Glutamatergic neuron (in vitro differentiated cells): ENCODE results near the gene ASPRV1. TPM values are rescaled to one million over a fixed set of nuclear protein-coding genes. Genes with fewer than 3 reads are reported as not detected.

Source experiments
- DNase-seq: peaks from one replicate; pipeline ENCODE4 v3.0.0; 2022
- H3K27ac Mint-ChIP-seq: one replicate; pipeline ENCODE4 v1.8.0; 2020; ENCODE audit warnings: mild to moderate bottlenecking, mixed read lengths, inconsistent platforms; ENCODE audit not compliant: unreplicated experiment
- H3K27me3 Mint-ChIP-seq: one replicate; pipeline ENCODE4 v1.8.0; 2020; ENCODE audit warnings: mild to moderate bottlenecking, moderate library complexity, mixed read lengths, inconsistent platforms; ENCODE audit not compliant: unreplicated experiment
- H3K36me3 Mint-ChIP-seq: one replicate; pipeline ENCODE4 v1.8.0; 2020; ENCODE audit warnings: mild to moderate bottlenecking, mixed read lengths, inconsistent platforms; ENCODE audit not compliant: unreplicated experiment
- H3K4me1 Mint-ChIP-seq: one replicate; pipeline ENCODE4 v1.8.0; 2020; ENCODE audit warnings: mild to moderate bottlenecking, low read depth, mixed read lengths, inconsistent platforms; ENCODE audit not compliant: unreplicated experiment
- H3K4me3 Mint-ChIP-seq: one replicate; pipeline ENCODE4 v1.8.0; 2020; ENCODE audit warnings: mild to moderate bottlenecking, mixed read lengths, inconsistent platforms; ENCODE audit not compliant: unreplicated experiment
- H3K9me3 Mint-ChIP-seq: one replicate; pipeline ENCODE4 v1.8.0; 2020; ENCODE audit warnings: mild to moderate bottlenecking, moderate library complexity, mixed read lengths, inconsistent platforms; ENCODE audit not compliant: unreplicated experiment
- CTCF ChIP-seq: fragments of 200-600 bp; sonication (generic); IDR thresholded peaks from one replicate; pipeline ENCODE4 v1.5.0; 2021; ENCODE audit not compliant: partially characterized antibody, unreplicated experiment
- total RNA-seq: library from RNA; stranded (reverse); fragmentation: NEBNext Ultra II Directional; extraction: Animal tissue kit (Norgen Biotek cat#: 25700); gene quantifications from one replicate; pipeline ENCODE4 v1.2.1, GENCODE V29; 2021; ENCODE audit not compliant: unreplicated experiment

ASPRV1 gene
- total RNA-seq, 1 donor from 2014 or later: 2.5 TPM

GRCh38 chr2:69958480-69958879, 3.0 kb downstream of the ASPRV1 start:
- H3K27me3 Mint-ChIP-seq: peaks cover 2% of the 10 kb centered on the region
- no peak for TF ChIP-seq CTCF
- DNase-seq: no peak
- no peak overlapping the region for H3K27ac Mint-ChIP-seq
- H3K4me3 Mint-ChIP-seq: no peak overlapping the region
- H3K36me3 Mint-ChIP-seq: no peaks in the 10 kb centered on the region
- H3K4me1 Mint-ChIP-seq: no peaks in the 10 kb centered on the region
- H3K9me3 Mint-ChIP-seq: peaks cover 6% of the 10 kb centered on the region

- H3K27me3 Mint-ChIP-seq: peaks cover 2% of the 10 kb centered on the region
- no peaks in the 10 kb centered on the region for H3K4me1 Mint-ChIP-seq
- no peak for TF ChIP-seq CTCF
- no peak overlapping the region for H3K4me3 Mint-ChIP-seq
- H3K9me3 Mint-ChIP-seq: peaks cover 6% of the 10 kb centered on the region
- no peak overlapping the region for H3K27ac Mint-ChIP-seq
- no peak for DNase-seq
- H3K36me3 Mint-ChIP-seq: no peaks in the 10 kb centered on the region
Measured at GRCh38 chr2:69957965-69958364, 3.5 kb downstream of the ASPRV1 start.

GRCh38 chr2:69956475-69956979, 4.9 kb downstream of the ASPRV1 start:
- Mint-ChIP-seq H3K9me3 (peaks cover 6% of the 10 kb centered on the region), H3K4me3 (no peak overlapping the region), H3K27me3 (peaks cover 4% of the 10 kb centered on the region), H3K36me3 (no peaks in the 10 kb centered on the region), H3K27ac (no peak overlapping the region), H3K4me1 (no peaks in the 10 kb centered on the region)
- TF ChIP-seq CTCF: no peak
- no peak for DNase-seq

- H3K27ac Mint-ChIP-seq: no peak overlapping the region
- H3K4me3 Mint-ChIP-seq: no peak overlapping the region
- peaks cover 5% of the 10 kb centered on the region for H3K27me3 Mint-ChIP-seq
- TF ChIP-seq CTCF: no peak
- no peak for DNase-seq
- no peaks in the 10 kb centered on the region for H3K4me1 Mint-ChIP-seq
- peaks cover 6% of the 10 kb centered on the region for H3K9me3 Mint-ChIP-seq
- H3K36me3 Mint-ChIP-seq: no peaks in the 10 kb centered on the region
Measured at GRCh38 chr2:69955029-69955428, 6.4 kb downstream of the ASPRV1 start.

- DNase-seq: no peak
- Mint-ChIP-seq H3K27me3 (peaks cover 3% of the 10 kb centered on the region), H3K4me3 (no peak overlapping the region), H3K9me3 (peaks cover 5% of the 10 kb centered on the region), H3K27ac (no peak overlapping the region), H3K36me3 (no peaks in the 10 kb centered on the region), H3K4me1 (no peaks in the 10 kb centered on the region)
- TF ChIP-seq CTCF: no peak
Measured at GRCh38 chr2:69954084-69954483, 7.3 kb downstream of the ASPRV1 start.
